SK-N-SH (cell line): ENCODE data around the gene GBX2.

Experiments
- CTCF ChIP-seq: fragments of 200-600 bp; sonication (generic); IDR thresholded peaks from 2 replicates; pipeline ENCODE4 v1.6.1; 2017; ENCODE audit warnings: antibody characterized with exemption, mild to moderate bottlenecking, moderate library complexity
- EP300 ChIP-seq, 2 experiments: IDR thresholded peaks; 2 replicates each; pipeline versions ENCODE4 v1.4.0 to v1.6.1; 2012; ENCODE audit warnings: borderline replicate concordance in 1 of 2, low read depth in 1 of 2, low read length in 1 of 2

GRCh38 chr2:236137066-236137465, 31.1 kb downstream of the GBX2 start:
- no peak for TF ChIP-seq CTCF
- TF ChIP-seq EP300 (IDR thresholded peaks at IDR 0.05; ENCODE audit: borderline replicate concordance in 1 of 2, low read depth in 1 of 2, low read length in 1 of 2) = no peak
